Glutamatergic neuron (in vitro differentiated cells): ENCODE results near the gene SETD5. TPM values are rescaled to one million over a fixed set of nuclear protein-coding genes. Genes with fewer than 3 reads are reported as not detected.
A peak's percentile ranks its signal among the peaks of the same experiment; 100 is the strongest.

Source experiments
- DNase-seq: peaks from one replicate; pipeline ENCODE4 v3.0.0; 2022
- H3K27ac Mint-ChIP-seq: one replicate; pipeline ENCODE4 v1.8.0; 2020; ENCODE audit warnings: mild to moderate bottlenecking, mixed read lengths, inconsistent platforms; ENCODE audit not compliant: unreplicated experiment
- H3K27me3 Mint-ChIP-seq: one replicate; pipeline ENCODE4 v1.8.0; 2020; ENCODE audit warnings: mild to moderate bottlenecking, moderate library complexity, mixed read lengths, inconsistent platforms; ENCODE audit not compliant: unreplicated experiment
- H3K36me3 Mint-ChIP-seq: one replicate; pipeline ENCODE4 v1.8.0; 2020; ENCODE audit warnings: mild to moderate bottlenecking, mixed read lengths, inconsistent platforms; ENCODE audit not compliant: unreplicated experiment
- H3K4me1 Mint-ChIP-seq: one replicate; pipeline ENCODE4 v1.8.0; 2020; ENCODE audit warnings: mild to moderate bottlenecking, low read depth, mixed read lengths, inconsistent platforms; ENCODE audit not compliant: unreplicated experiment
- H3K4me3 Mint-ChIP-seq: one replicate; pipeline ENCODE4 v1.8.0; 2020; ENCODE audit warnings: mild to moderate bottlenecking, mixed read lengths, inconsistent platforms; ENCODE audit not compliant: unreplicated experiment
- H3K9me3 Mint-ChIP-seq: one replicate; pipeline ENCODE4 v1.8.0; 2020; ENCODE audit warnings: mild to moderate bottlenecking, moderate library complexity, mixed read lengths, inconsistent platforms; ENCODE audit not compliant: unreplicated experiment
- CTCF ChIP-seq: fragments of 200-600 bp; sonication (generic); IDR thresholded peaks from one replicate; pipeline ENCODE4 v1.5.0; 2021; ENCODE audit not compliant: partially characterized antibody, unreplicated experiment
- long read RNA-seq: library from polyadenylated mRNA; unstranded; transcript quantifications from one replicate; pipeline ENCODE4 v2.0.0, GENCODE V29; 2020; ENCODE audit not compliant: unreplicated experiment
- total RNA-seq: library from RNA; stranded (reverse); fragmentation: NEBNext Ultra II Directional; extraction: Animal tissue kit (Norgen Biotek cat#: 25700); gene quantifications from one replicate; pipeline ENCODE4 v1.2.1, GENCODE V29; 2021; ENCODE audit not compliant: unreplicated experiment

SETD5 gene
- 337 TPM for total RNA-seq
- long read RNA-seq, partial matches to known transcripts: 11 of 16 reads
- long read RNA-seq, other reads (novel, unspliced or antisense): 5 of 16 reads

- TF ChIP-seq CTCF: no peak
- Mint-ChIP-seq H3K4me1 (peaks cover 33% of the 10 kb centered on the region), H3K27ac (peak within 1 kb of the TSS; percentile 100), H3K9me3 (peaks cover 35% of the 10 kb centered on the region), H3K27me3 (peaks cover 36% of the 10 kb centered on the region), H3K36me3 (no peaks in the 10 kb centered on the region), H3K4me3 (peak within 1 kb of the TSS; percentile 96)
- peak; percentile 100 for DNase-seq
These were observed at the start of gene SETD5 for GRCh38 chr3:9397332-9397905. Gene SETD5, plus strand, starts transcription at chr3:9397615. Its CDS starts 31,324 bp downstream, at chr3:9428939.

GRCh38 chr3:9347887-9348286 lies 49.5 kb upstream of the SETD5 start:
- peaks cover 7% of the 10 kb centered on the region for H3K36me3 Mint-ChIP-seq
- peaks cover 1% of the 10 kb centered on the region for H3K27me3 Mint-ChIP-seq
- H3K4me3 Mint-ChIP-seq: no peak overlapping the region
- no peak for TF ChIP-seq CTCF
- H3K9me3 Mint-ChIP-seq: peaks cover 3% of the 10 kb centered on the region
- H3K4me1 Mint-ChIP-seq: peaks cover 9% of the 10 kb centered on the region
- no peak overlapping the region for H3K27ac Mint-ChIP-seq
- no peak for DNase-seq

- DNase-seq: no peak
- H3K4me1 Mint-ChIP-seq: peaks cover 13% of the 10 kb centered on the region
- H3K27me3 Mint-ChIP-seq: peaks cover 1% of the 10 kb centered on the region
- peaks cover 5% of the 10 kb centered on the region for H3K36me3 Mint-ChIP-seq
- no peak overlapping the region for H3K27ac Mint-ChIP-seq
- TF ChIP-seq CTCF: no peak
- H3K9me3 Mint-ChIP-seq: peaks cover 3% of the 10 kb centered on the region
- H3K4me3 Mint-ChIP-seq: no peak overlapping the region
These were observed 47.9 kb upstream of the SETD5 start for GRCh38 chr3:9349321-9350117.

- H3K4me1 Mint-ChIP-seq: peaks cover 13% of the 10 kb centered on the region
- no peak overlapping the region for H3K4me3 Mint-ChIP-seq
- peaks cover 3% of the 10 kb centered on the region for H3K9me3 Mint-ChIP-seq
- peaks cover 5% of the 10 kb centered on the region for H3K36me3 Mint-ChIP-seq
- DNase-seq: no peak
- H3K27ac Mint-ChIP-seq: peak overlapping the region; percentile 11
- H3K27me3 Mint-ChIP-seq: peaks cover 1% of the 10 kb centered on the region
- no peak for TF ChIP-seq CTCF
These were observed 45.7 kb upstream of the SETD5 start for GRCh38 chr3:9351709-9352126.
